NCI-H526 (cell line): Measurements from ENCODE around the gene GPX6.
A peak's percentile ranks its signal among the peaks of the same experiment; 100 is the strongest.
"Not testable (repeated sequence)": the region's sequence is repeated elsewhere in the genome, so short reads cannot be mapped to it uniquely, and the experiment has no call there.

Experiments
- DNase-seq, 2 experiments: peaks; one replicate each; lab custom pipeline; 2025; lab: John Stamatoyannopoulos, UW

The GPX6 gene, protein sequence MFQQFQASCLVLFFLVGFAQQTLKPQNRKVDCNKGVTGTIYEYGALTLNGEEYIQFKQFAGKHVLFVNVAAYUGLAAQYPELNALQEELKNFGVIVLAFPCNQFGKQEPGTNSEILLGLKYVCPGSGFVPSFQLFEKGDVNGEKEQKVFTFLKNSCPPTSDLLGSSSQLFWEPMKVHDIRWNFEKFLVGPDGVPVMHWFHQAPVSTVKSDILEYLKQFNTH

DNA sequence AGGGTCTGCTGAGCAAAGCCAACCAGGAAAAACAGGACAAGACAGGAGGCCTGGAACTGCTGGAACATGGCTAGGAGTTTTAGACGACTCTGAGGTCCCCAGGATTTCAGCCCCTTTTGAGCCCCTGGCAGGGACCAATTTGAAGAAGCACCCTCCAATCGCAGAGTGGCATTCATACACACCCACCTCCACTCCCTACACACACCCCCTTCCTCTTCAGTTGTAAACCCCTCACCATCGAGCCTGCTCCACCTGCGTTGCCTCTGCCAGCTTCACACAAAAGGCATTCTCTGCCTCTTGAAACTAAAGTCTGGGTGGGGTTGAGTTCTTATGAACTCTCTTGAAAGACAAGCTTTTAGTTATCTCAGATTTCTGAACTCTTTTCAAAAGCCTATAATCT is at the start of gene GPX6:
Gene GPX6 (minus strand): TSS at position 118 of the 400 bp plus-strand sequence. CDS start 50 bp downstream, at position 68.
- no peak for DNase-seq

DNA sequence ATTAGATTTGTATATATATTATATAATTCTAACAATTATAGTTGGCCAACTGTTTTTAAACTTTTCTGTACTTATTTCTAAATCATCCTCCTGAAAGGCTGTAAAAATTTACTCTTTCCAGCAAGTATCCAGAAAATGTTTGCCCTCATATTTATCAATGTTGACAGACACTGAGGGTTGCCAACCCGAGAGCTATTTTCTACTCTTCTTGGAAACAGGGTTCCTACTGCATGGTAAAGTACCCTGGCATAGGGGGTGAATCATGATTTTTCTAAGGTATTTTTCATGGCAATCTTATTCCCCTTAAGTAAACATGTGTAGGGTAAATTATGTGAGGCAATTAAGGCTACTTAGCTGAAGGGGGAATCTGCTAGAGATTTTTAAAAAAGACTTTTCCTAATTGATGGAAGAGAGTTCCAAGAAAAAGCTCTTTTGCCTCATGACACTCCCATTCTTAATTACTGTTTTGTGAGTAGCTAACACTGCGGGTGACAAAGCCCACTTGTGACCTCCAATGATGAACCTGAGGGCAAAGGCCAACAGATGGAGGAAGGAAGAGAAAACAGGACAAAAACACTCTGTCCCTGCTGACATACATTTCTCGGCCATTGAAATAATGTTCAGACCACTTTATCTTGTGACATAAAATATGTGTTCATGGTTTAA is 48.0 kb upstream of the GPX6 start:
- no peak for DNase-seq

DNA sequence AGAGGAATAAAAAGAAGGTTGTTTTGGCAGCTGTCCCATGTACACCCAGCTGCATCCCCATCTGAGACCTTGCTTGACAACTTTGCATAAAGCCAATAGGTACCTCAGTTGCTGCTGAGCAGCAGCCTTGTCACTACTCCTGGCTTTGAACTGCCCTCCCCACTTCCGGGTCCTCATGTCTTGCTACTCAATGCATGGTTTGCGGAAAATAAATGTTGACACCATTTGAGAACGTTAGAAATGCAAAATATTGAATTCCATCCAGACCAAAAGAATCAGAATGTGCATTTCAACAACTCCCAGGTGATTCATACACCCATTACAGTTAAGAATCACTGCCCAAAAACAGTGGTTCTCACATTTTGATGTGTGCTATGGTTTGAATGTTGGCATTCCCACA is 43.0 kb upstream of the GPX6 start:
- DNase-seq, result peak in 1 of 2 experiments; percentile 1

DNA sequence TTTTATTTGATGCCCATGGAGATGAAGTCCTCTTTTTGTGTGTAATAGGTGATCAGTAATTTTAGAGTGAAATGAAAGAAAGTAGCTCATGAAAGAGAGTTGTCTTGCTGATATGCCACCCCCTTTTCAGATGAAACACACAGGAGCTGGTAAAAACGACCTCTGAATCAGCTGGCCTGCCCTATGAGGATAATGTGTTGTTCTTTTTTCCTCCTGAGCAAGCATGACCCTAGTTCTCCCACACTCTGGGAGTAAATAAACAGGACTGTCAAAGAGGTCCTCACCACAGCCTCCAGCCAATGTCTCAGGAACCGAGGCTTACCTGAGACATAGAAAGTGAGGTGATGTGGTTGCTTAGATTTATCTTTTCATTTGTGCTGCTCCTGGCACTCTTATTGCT is 39.5 kb upstream of the GPX6 start:
- DNase-seq, result no peak

DNA sequence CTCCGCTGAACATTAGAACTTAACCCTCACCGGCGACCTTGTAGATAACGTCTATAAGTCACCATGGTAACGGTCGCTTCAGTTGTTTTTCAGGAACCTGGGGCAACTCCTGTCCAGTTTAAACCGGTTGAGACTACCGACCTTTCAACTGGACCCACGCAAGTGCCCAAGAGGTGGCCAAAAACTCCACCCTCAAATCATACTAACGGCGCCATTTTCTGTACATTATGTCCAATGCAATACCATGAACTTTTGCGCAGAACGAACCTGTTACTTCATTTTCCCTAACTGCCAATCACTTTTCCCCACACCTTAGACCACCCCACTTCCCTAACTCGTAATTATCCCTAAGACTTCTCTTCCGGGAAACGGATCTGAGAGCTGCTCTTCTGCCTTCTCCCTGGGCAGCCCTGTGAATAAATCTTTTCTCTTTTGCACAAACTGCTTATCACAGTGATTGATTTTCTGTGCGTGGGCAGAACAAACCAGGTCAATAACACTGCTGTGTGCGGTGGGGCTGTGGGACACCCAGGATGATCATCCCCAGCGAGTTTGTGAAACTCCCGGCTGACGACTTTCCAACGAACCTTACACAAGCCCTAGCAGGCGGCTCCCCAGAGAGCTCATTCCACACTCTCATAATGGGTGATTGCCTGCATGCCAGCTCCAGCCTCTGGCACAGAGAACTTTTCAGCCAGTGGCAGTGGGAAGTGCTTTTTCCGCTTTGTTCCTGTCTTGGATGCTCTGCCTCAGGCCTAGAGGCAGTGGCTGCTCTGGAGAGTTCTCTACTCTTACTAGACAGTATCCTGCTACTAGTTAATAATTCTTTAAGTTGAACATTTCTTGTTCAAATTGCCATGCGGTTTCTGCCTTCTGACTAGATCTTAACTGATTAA is 38.6 kb upstream of the GPX6 start:
- DNase-seq, result no peak

GRCh38 chr6:28553384-28553985 is 37.9 kb upstream of the GPX6 start:
- no peak for DNase-seq

- DNase-seq, result no peak
Observed at GRCh38 chr6:28551891-28552666, 36.5 kb upstream of the GPX6 start.

GRCh38 chr6:28547003-28547402 is 31.4 kb upstream of the GPX6 start:
- DNase-seq, result not testable (repeated sequence)

GRCh38 chr6:28545955-28546354 is 30.4 kb upstream of the GPX6 start:
- DNase-seq, result no peak

DNA sequence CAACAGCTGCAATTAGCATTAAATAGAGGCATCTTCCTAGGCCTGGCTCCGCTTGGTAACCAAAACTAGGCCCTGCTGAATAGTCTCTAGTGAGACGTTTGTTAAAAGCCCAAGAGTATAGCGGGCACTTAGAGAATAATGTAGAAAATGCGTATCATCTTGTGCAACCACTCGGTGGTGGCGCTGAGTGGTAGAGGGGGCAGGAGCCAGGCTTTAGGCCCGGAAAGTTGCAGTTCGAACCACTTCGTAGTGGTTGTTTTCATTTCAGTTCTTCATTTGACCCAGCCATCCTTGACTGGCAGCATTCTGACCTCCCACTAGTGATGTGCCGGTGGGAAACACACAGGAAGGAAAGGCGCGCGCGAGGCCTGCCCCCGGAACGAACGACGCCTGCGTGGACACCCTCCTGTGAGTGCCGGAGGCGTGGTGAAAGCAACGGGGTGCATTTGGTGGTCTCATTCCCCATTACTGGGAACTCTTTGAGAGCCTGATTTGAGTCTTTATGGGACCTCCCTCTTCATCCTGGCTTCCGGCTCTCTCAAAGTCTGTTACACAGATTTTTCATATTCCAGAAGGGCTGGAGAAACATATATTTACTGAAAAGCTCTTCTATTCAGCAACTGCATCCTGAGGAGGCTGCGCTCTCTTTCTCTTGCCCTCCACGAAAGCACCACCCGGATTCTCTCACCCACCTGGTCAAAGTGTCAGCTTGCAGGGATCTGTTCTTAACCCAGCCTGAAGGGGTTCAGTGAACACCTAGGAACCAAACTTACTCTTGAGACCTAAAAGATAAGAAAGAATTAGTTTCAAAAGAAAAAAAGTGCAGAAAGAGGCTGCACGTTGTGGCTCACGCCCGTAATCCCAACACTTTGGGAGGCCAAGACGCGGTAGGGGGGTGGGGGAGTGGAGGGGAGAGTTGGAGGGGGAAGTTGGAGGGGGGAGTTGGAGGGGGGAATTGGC is 28.3 kb upstream of the GPX6 start:
- DNase-seq, result no peak

GRCh38 chr6:28542440-28543296 is 27.1 kb upstream of the GPX6 start:
- DNase-seq, result peak; percentile 87 to 88

DNA sequence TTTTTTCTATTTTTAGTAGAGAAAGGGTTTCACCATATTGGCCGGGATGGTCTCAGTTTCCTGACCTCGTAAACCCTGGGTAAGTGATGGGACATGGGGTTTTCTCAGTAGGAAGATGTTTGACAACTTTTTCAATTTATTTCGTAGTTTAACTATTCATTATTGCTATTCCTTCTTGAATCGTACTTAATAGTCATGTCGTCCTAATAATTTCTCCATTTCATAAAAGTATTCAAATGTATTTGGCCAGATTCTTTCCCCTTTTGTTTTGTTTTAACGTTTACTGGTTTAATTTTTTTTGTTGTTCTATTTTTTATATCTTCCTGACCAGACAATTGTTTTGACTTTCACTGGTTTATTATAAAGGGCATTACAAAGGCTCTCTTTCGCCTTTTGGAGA is 26.4 kb upstream of the GPX6 start:
- no peak for DNase-seq

GRCh38 chr6:28537509-28538140 is 22.0 kb upstream of the GPX6 start:
- DNase-seq, result no peak

GRCh38 chr6:28537065-28537464 is 21.5 kb upstream of the GPX6 start:
- DNase-seq, result peak in 1 of 2 experiments; percentile 38

GRCh38 chr6:28534875-28535274 is 19.3 kb upstream of the GPX6 start:
- no peak for DNase-seq

- no peak for DNase-seq
Observed at GRCh38 chr6:28534306-28534705, 18.7 kb upstream of the GPX6 start.

- DNase-seq, result peak in 1 of 2 experiments; percentile 19
Observed at GRCh38 chr6:28531479-28532128, 16.0 kb upstream of the GPX6 start.

- no peak for DNase-seq
Observed at GRCh38 chr6:28530777-28531176, 15.2 kb upstream of the GPX6 start.
